Stimulated activated CD4-positive, alpha-beta T cell treated with anti-CD3 and anti-CD28 coated beads, Interleukin-12 subunit alpha, Interleukin-12 subunit beta, amount 100 ng/mL, for 4 hours (primary cell): ENCODE results near the gene GPS1.

ENCODE experiments used
- DNase-seq: peaks from one replicate; pipeline ENCODE4 v3.0.0-alpha.2; 2020

The GPS1 gene

DNA sequence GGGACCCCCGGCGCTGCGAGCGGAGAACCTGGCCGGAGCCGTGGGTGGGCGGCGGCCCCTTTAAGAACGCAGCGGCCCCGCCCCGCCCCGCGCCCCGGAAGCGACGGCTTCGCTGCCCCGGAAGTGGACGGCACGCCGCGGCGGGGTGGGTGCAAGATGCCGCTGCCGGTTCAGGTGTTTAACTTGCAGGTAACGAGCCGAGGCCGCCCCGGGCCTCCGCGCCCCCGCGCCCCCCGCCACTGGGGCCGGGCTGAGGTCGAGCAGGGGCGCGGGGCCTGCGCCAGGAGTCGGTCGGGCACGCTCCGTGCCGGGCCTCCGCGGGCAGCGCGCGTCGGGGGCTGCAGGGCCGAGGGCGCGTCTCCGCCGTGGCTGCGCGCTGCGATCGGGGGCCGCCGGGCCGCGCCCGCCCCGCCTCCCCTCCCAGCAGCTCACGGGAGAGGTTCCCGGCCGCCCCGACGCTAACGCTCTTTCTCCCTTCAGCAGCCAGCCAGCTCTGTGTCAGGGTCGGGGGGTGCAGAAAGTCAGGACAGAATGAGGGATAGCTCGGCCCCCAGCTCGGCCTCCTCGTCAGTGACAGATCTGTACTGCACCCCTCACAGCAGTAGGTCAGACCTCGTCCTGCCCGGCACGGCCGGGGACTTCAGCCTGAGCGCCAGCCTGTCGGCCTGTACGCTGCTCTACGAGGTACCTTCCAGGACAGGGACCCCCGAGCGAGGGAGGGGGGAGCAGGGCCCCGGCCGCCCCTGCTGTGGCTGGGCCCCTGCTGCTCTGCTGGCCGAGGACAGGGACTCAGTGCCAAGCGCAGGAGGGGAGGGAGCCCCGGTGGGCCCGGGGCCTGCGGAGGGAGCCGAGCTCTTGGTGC lies at the start of gene GPS1, which contains the start of gene RFNG:
GPS1 (plus strand) TSS at position 123 of the 862 bp plus-strand sequence; CDS start at position 157, 34 bp downstream.
RFNG (minus strand) TSS at position 36 of the 862 bp plus-strand sequence. CDS start 45 bp downstream, outside the sequence.
- peak; percentile 88 for DNase-seq

DNA sequence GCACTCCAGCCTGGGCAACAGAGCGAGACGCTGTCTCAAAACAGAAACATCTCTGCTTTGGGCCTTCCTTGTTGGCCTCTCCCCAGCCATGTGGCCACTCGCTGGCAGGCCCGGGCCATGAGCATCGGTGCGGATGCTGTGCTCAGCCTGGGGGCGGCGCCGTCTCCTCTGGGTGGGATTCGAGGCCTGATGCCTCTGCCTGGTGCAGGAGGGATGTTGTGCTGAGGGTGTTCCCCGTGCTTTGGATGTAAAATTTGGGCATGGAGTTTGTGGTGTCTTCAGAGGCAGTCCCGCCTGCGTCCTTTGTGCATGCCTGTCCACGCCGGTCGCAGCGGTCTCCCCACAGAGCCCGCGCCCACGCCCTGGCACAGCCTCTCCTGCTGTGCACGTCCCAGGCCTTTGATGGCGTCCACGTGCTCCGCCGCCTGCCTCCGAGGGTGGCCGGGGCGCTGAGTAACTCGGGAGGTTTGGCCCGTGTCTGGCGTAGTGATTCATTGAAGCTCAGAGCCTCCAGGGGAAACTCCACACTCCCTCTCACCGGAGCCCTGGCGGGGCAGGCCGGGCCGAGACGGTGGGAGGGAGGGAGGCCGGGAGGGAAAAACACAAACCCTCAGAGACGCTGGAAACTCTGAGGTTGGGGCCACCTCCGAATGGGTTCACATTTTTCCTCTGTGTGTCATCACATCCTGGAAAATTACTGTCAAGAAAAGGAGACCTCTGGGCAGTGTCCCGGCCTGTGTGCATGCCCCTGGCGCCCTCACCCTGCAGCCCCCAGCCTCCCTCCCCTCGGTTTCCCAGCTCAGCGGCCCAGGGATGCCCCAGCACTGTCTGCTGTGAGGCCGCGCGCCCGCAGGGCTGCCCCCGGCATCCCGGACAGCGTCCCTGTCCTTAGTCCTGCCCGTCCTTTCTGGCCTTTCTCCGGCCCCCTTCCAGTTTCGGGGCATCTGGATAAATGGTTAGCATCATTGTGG lies 48.0 kb upstream of the GPS1 start:
- no peak for DNase-seq

DNA sequence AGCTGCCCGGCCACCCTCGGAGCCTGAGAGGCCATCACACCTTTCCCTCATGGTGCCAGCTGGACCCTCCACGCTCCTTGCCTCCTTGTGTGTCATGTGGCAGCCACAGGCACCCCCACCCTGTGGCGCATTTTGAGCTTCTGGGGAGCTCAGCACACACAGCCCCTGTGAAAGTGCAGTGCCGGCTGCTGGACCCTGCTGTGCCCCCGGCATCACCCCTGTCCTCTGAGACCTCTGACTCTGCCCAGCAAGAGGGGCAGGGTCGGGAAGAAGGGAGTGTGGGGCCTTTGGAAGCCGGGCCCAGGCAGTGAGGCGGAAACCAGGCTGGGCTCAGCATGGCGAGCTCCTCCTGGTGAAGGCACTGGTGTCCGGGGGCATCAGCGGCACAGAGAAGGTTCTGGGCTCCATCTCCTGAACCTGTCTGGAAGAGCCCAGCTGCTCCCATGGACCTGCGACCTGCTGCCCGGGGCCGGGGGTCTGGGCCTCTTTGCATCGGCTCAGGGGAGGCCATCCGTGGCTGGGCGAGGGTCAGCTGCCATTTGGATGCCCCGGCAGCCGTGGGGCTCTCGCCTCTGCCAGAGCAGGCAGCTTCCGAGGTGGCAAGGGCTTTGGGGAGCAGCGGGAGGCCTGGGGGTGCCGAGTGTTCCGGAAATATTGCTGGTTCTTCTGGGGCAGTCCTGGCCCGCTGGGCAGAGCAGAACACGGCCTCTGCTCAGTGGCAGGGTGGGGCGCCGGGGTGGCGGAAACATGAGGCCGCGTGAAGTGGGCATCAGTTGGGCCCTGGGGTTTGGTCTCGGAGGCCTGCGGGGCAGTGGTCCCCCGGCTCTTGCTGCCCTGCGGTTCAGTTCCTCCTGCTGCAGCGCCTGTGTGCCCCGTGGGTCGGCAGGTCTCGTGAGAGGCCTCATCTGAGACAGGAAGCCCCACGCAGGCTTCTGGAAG lies 46.9 kb upstream of the GPS1 start:
- no peak for DNase-seq

DNA sequence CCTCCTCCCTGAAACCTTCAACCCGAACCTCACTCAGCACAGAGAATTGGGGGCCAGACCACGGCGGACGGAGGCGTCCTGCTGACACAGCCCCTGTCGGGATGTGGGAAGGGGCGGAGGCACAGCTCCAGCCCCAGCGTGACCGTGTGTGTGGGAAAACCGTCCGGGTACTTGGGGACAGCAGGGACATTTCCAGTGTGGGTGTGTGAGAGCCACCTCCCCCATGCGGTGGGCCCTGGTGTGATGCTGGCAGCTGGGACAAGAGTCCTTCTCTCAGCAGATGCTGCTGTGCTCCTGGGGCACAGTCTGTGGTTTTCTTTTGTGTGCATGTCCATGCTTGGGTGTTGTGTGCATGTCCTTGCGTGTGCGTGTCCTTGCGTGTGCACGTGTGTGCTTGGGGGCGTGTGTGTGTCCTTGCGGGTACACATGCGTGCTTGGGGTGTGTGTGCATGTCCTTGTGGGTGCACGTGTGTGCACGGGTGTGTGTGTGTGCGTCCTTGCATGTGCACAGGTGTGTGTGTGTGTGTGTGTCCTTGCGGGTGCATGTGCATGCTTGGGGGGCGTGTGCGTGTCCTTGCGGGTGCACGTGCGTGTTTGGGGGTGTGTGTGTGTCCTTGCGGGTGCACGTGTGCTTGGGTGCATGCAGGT lies 45.9 kb upstream of the GPS1 start:
- no peak for DNase-seq

DNA sequence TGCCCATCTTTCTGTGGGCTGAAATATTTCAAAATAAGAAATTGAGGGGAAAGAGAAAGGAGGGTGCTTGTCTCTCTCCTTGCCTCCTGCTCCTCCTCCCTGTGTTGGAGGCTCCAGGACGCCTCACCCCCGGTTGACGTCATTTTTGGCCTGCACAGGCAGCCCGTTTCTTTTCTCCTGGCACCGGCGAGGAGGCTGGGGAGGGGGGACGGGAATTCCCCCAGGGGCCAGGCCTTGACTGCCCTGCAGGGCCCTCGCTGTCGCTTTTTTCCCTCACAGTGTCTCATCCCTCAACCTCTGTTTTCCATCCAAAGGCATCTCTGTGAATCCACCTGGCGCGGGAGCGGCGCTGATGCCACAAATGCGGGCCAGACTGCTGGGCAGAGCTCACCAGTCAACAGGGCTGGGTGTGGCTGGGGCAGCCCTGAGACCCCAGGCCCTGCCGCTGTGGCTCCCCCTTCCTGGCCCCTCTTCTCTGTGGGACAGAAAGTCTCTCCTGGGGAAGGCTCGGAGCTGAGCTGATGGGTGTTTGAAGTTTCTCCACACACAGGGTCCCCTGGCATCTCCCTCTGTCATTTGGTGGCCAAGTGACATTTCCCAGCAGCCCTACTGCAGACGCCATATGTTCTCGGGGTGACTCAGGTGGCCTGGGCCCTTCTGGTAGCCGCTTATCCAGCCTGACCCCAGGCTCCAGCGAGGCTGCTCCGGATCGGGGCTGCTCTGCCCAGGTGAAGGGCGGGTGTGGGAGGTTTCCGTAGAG lies 45.0 kb upstream of the GPS1 start:
- DNase-seq, result no peak

DNA sequence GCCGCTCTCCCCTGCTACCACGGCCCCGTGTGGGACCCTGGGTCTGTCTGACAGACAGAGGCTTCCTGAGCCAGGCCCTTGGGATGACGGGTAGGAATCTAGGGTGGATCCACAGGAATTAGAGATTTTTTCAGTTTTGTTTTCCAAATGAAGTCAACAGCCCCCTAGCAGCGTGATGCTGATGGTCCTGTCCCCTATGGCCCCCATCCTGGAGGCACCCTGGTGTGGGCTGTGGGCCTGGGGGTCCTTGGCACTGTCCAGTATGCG lies 44.5 kb upstream of the GPS1 start:
- no peak for DNase-seq

DNA sequence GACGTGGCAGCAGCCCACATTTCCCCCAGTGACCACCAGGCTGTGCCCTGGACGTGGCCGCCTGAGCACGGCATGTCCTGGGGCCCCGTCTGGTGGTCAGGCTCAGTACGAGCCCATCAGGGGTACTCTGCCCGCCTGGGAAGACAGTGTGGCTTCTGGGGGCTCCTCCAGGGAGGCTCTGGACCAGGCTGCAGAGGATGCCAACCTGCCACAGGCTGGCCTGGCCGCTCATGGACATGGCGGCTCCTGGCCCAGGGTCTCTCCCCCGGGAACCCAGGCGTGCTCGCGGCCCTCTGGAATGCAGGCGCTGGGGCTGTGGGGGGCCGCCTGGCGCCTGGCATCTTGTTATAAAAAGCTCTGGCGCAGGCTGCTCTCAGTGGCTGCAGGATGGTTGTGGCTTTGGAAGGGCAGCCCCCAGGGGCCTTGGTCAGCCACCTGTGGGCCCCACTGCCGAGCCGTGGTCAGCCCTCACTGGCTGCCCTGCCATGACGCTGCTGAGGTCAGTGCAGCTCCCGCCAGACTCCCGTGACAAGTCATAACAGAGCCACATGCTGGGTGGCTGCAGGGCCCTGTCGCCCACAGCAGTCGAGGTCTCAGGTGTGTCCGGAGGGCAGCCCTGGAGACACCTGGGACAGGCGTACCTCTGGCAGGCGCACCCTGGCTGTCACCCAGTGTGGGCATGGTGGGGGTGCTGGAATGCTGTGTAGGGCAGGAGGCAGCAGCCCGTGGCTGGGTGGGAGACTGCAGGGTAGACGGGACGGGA lies 44.0 kb upstream of the GPS1 start:
- DNase-seq, result no peak

DNA sequence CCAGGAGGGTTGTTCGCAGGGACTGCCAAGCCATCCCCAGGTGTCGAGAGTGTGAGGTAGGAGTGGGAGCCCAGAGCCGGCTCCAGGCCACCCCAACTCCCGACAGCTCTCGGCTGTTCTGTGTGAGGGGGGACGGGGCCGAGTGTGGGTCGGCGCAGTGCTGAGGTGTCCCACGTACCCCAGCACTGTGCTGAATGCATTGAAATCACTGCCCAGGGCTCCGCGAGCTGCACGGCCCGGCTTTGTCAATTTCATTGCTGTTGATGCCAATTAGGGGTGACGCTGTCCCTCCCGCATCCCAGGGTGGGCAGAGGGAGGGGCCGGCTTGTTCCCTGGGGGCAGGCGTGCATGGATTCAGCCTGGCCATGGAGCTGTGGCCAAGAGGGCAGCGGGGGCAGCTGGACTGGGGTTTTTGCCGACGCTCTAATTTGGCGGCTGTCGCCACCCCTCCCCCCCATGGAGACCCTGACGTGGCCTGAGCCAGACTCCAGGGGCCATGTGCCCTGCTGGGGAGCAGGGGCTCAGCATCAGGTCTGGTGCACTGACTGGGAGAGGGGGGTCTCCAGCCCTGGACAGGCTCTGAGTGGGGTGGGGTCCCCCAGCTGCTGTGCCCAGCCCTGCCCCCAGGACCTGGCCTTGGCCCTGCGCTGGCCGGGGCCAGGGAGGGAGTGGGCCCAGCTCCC lies 43.3 kb upstream of the GPS1 start:
- DNase-seq, result no peak

DNA sequence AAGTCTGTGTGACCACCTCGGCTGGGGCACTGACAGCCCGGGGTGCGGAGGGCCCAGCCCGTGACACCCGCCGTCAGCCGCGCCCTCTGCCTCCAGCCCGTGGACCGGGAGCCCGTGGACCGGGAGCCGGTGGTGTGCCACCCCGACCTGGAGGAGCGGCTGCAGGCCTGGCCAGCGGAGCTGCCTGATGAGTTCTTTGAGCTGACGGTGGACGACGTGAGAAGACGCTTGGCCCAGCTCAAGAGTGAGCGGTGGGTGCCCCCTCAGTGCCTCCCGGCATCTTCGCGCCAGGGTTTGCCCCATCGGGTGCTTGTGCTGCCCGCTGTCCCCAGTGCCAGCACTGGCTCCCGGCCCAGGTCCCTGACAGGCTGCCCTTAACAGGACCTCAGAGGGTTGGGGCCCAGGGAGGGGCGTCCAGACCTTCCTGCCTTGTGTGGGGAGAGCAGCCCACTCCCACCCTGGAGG lies 42.7 kb upstream of the GPS1 start:
- no peak for DNase-seq

DNA sequence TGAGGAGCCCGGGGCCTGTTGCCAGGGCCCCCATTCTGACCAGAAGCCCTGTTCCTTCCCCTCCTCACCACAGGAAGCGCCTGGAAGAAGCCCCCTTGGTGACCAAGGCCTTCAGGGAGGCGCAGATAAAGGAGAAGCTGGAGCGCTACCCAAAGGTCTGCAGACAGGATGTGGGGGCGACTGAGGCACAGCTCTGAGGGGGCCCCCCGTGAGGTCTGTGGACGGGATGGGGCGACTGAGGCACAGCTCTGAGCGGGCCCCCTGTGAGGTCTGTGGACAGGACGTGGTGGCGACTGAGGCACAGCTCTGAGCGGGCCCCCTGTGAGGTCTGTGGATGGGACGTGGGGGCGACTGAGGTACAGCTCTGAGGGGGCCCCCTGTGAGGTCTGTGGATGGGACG lies 42.3 kb upstream of the GPS1 start:
- DNase-seq, result no peak

DNA sequence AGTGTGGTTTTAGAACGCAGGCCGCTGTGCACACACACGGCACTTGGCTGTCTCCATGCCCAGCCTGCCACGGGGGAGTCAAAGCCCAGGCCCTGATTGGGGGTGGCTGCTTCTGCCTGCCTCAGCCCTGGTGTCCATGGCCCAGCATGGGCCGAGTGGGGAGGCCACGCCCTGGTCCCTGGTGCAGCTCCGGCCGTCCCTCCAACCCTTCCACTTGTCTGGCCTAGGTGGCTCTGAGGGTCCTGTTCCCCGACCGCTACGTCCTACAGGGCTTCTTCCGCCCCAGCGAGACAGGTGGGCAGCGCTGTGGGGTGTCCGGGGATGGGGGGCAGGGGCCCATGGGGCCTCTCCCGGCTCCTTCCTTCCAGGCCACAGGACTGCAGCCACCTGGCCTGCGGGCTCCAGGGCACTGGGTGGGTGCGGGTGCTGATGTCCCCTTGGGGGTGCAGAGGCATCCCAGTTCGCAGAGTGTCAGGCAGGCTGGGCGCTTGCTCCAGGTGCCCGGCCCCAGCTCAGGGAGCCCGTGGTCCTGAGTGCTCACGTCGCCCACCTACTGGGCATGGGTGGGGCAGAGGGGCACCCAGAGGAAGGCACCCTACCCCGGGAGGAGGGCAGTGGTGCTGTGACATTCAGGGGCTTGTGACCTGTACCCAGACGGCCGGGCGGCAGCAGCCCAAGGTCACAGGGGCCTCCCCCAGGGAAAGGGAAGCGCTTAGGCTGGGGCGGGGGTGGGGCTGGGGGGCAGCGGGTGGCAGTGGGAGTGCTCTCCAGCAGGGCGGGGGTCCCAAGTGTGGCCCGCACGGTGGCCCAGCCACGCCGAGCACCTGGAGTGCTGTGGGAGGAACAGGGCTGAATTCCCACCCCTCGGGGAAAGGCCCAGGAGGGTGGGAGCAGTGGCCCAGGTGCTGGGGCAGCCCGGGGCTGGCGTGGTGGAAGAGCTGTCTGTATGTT lies 40.8 kb upstream of the GPS1 start:
- DNase-seq, result no peak

DNA sequence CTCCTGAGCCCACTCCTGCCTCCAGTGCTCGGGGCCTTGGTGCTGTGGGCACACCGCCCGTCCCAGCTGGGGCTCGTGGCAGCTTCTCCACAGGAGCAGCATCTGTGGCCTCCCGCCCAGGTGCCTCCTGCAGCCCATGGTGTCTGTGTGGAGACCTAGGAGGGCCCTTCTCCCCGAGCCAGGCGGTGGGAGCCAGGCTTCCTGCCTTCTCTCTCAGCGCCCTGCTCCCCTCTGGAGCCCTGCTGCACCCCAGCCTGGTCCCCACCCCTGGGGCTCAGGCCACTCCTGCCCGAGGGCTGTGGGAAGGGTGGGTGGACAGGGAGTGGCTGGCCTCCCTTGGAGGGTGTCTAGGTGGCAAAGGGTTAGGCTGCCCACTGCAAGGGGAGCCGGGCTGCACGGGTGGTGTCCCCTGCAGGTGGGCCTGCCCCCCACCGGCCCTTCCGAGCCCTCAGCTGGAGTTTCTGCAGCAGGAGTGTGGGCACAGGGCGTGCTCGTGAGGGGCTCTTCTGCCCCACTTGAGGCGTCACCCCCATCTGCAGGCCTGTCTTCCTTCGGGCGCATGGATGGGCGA lies 40.0 kb upstream of the GPS1 start:
- no peak for DNase-seq

DNA sequence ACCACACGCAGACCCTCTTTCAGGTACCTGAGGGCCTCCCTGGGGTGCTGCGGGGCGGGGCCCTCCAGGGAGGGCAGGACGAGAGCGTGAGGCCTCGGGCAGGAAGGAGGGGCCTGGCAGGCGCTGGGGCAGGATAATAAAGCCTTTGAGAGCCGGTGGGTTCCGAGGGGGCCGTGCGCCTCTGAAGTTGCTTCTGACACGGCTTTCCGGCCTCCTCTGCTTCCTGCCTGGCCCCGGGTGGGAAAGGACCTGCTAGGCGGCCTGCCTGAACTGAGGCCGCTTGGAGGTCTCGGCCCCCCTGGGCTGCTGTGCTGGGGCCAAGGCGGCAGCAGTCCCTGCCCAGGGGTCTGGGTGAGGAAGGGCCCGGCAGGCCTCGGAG lies 39.4 kb upstream of the GPS1 start:
- no peak for DNase-seq

DNA sequence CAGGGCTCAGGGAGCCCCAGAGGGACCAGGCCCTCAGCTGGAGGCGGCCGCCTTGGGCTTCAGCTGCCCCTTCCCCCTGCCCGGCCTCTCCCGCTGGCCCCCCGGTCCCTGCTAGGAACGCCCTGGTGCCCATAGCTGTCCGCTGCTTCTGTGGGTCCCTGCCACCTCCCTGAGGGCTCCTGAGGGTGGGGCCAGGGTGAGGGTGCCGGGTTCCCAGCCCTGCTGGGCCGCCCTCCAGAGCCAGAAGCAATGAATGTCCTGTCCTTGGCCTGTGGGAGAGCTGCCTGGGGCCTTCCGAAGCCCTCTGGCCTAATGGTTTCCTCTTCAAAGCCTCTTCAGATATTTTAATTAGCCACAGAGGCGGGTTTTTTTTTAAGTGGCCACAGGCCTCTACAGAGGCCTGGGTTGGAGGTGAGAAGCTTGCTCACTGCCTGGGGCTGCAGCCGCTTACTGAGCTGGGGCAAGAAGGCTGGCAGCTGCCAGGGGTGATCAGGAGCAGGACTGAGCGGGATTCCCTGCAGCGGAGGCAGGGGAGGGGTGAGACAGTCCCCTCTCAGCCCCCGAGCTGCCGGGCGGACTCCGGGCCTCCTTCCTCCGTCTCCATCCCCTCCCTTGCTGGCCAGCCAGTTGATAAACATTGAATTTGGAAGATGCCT lies 38.9 kb upstream of the GPS1 start:
- no peak for DNase-seq

DNA sequence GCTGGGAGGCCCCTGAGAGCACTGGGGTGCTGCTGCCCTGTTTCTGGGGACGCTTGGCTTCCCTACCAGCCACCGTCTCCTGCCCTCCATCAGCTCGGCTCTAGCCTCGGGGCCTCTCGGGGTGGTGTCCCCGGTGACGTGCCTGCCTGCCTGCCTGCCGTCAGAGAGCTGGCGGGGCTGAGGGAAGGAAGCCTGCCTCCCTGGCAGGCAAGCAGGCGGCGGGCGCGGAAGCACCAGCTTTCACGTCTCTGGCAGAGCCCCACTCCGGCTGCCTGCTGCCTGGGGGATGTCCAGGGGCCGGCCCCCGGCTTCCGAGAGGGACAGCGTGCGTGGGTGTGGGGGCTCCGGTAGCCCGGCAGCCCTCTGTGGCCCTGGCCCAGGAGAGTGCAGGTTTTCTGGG lies 38.4 kb upstream of the GPS1 start:
- no peak for DNase-seq

DNA sequence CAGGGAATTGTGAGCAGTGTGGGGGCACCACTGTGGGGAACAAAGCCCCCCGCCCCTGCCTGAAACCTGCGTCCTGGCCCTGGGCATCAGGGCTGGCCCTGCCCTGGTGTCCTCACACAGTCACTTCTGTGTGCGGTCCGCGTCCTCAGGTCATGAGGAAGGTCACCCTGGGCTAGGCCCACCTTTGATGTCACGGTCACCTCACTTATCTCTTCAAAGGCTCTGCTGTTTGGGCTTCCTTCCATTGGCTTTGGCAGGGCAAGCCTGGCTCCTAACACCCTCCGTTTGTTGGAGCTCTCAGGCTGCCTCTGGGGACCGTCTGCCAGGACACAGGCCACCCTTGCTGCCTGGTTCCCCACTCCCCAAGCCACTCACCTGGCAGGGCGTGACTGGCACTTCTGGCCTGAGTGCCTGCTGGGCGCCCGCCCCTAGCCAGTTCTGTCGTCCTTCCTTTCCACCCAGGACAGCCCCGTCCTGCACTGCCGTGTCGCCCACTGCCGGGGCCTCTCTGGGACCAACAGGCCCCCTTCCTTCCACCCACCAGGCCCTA lies 37.9 kb upstream of the GPS1 start:
- DNase-seq, result no peak

DNA sequence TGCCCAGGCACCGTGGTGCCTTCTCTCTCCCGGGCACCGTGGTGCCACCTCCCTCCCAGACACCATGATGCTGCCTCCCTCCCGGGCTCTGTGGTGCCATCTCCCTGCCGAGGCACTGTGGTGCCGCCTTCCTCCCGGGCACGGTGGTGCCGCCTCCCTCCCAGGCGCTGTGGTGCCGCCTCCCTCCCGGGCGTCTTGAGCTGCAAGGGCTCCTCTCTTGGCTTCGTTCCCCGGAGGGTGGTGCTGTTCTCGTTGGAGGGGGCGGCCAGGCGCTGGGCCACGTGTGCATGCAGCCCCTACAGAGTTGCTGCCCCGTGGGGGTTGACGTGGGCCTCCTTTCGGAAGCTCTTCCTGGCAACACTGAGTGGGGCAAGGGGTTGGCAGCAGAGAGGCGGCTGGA lies 37.3 kb upstream of the GPS1 start:
- no peak for DNase-seq

DNA sequence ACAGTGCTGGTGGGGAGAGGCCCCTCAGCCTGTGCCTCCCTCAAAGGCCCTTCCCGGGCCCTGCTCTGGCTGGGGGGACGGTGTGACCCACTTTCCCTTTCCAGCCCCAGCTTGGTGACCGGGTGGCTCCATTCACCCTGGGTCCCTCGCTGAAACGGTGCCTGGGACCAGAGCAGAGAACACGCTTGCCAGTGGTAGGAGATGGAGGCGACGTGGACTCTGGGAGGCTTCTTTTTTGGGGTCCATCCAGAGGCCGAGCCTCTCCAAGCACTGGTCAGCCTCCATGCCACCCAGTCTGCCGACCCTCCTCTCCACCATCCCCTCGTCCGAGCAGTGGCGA lies 36.8 kb upstream of the GPS1 start:
- DNase-seq, result no peak
